ENCODE data around the gene KCNMA1.

The KCNMA1 gene

GRCh38 chr10:77196614-77197013 is 441.0 kb downstream of the KCNMA1 start:
- TF ChIP-seq CTCF (IDR thresholded peaks at IDR 0.05; ENCODE audit: insufficient read depth, missing control alignments), result no peak
- FAIRE-seq (no peak), DNase-seq (ENCODE audit: insufficient read length, low spot score) (no peak)

- DNase-seq (ENCODE audit: insufficient read length, low spot score) (no peak), FAIRE-seq (no peak)
- TF ChIP-seq CTCF (IDR thresholded peaks at IDR 0.05; ENCODE audit: insufficient read depth, missing control alignments), result no peak
These were observed 442.5 kb downstream of the KCNMA1 start for GRCh38 chr10:77195101-77195500.

- no peak for TF ChIP-seq CTCF (IDR thresholded peaks at IDR 0.05; ENCODE audit: insufficient read depth, missing control alignments)
- DNase-seq (ENCODE audit: insufficient read length, low spot score), result no peak
- FAIRE-seq, result no peak
These were observed 444.6 kb downstream of the KCNMA1 start for GRCh38 chr10:77193001-77193400.

- FAIRE-seq, result no peak
- DNase-seq (ENCODE audit: insufficient read length, low spot score), result no peak
- no peak for TF ChIP-seq CTCF (IDR thresholded peaks at IDR 0.05; ENCODE audit: insufficient read depth, missing control alignments)
These were observed 445.2 kb downstream of the KCNMA1 start for GRCh38 chr10:77192402-77192801.

GRCh38 chr10:77191324-77192049 is 446.1 kb downstream of the KCNMA1 start:
- FAIRE-seq (no peak), DNase-seq (ENCODE audit: insufficient read length, low spot score) (no peak)
- TF ChIP-seq CTCF (IDR thresholded peaks at IDR 0.05; ENCODE audit: insufficient read depth, missing control alignments), result no peak

GRCh38 chr10:77190291-77190690 is 447.3 kb downstream of the KCNMA1 start:
- no peak for FAIRE-seq
- no peak for DNase-seq (ENCODE audit: insufficient read length, low spot score)

More at GRCh38 chr10:77190291-77190690, 447.3 kb downstream of the KCNMA1 start:
- no peak for TF ChIP-seq CTCF (IDR thresholded peaks at IDR 0.05; ENCODE audit: insufficient read depth, missing control alignments)

Measured in D721Med (cell line).